Thyroid gland (tissue), 4 donors: Measurements from ENCODE around the gene TNP1. TPM values are rescaled to one million over a fixed set of nuclear protein-coding genes. Genes with fewer than 3 reads are reported as not detected.

Source experiments
- DNase-seq, 2 donors: peaks; one replicate each; pipeline ENCODE4 v3.0.0-alpha.2; 2019
- H3K27ac ChIP-seq, 3 donors: fragments of 200-600 bp; sonication (generic); 1 replicate in 2 of 3; 2 replicates in 1 of 3; pipeline ENCODE4 v1.5.1; 2016 to 2019; ENCODE audit warnings: mild to moderate bottlenecking in 1 of 3, moderate library complexity in 1 of 3
- H3K27me3 ChIP-seq: fragments of 200-600 bp; sonication (generic); one replicate; pipeline ENCODE4 v1.5.1; 2019
- H3K36me3 ChIP-seq, 2 donors: fragments of 200-600 bp; sonication (generic); one replicate each; pipeline ENCODE4 v1.5.1; 2016 to 2019
- H3K4me1 ChIP-seq, 2 donors: fragments of 200-600 bp; sonication (generic); one replicate each; pipeline ENCODE4 v1.5.1; 2017 to 2019
- H3K4me3 ChIP-seq, 3 donors: fragments of 200-600 bp; sonication (generic); replicated peaks in 1 of 3; 1 replicate in 2 of 3; 2 replicates in 1 of 3; pipeline ENCODE4 v1.5.1; 2016; ENCODE audit warnings: mild to moderate bottlenecking in 1 of 3
- H3K9me3 ChIP-seq: fragments of 200-600 bp; sonication (generic); one replicate; pipeline ENCODE4 v1.5.1; 2017
- CTCF ChIP-seq, 6 experiments: fragments of 200-600 bp in 3 of 6; fragments of 450-650 bp in 3 of 6; sonication (generic) in 3 of 6; IDR thresholded peaks; one replicate each; pipeline ENCODE4 v1.5.1; 2016 to 2019; ENCODE audit warnings: antibody characterized with exemption in 6 of 6, mild to moderate bottlenecking in 2 of 6, inconsistent platforms in 1 of 6, moderate library complexity in 1 of 6
- POLR2A ChIP-seq, 2 donors: fragments of 450-650 bp; IDR thresholded peaks; one replicate each; pipeline ENCODE4 v1.6.1; 2017; ENCODE audit warnings: antibody characterized with exemption in 2 of 2, mild to moderate bottlenecking in 2 of 2, moderate library complexity in 1 of 2
- WGBS, 2 donors: methylation state at CpG; one replicate each; pipeline ENCODE4 v1.1.5; 2017; 5-methylcytosine and 5-hydroxymethylcytosine counted together
- intact Hi-C: fragments of 100-400 bp; cut with DNase I; formaldehyde crosslinking; loops from one replicate; pipeline ENCODE4 v1.15.1; 2023
- total RNA-seq, 4 donors: library from RNA; depleted of rRNA; stranded (reverse); fragments of >200 nt; gene quantifications; one replicate each; pipeline ENCODE4 v1.2.3, GENCODE V29; 2016

TNP1 gene
- total RNA-seq, 4 donors from 2014 or later = 7.1 to 79.1 TPM; not detected in 2

DNA sequence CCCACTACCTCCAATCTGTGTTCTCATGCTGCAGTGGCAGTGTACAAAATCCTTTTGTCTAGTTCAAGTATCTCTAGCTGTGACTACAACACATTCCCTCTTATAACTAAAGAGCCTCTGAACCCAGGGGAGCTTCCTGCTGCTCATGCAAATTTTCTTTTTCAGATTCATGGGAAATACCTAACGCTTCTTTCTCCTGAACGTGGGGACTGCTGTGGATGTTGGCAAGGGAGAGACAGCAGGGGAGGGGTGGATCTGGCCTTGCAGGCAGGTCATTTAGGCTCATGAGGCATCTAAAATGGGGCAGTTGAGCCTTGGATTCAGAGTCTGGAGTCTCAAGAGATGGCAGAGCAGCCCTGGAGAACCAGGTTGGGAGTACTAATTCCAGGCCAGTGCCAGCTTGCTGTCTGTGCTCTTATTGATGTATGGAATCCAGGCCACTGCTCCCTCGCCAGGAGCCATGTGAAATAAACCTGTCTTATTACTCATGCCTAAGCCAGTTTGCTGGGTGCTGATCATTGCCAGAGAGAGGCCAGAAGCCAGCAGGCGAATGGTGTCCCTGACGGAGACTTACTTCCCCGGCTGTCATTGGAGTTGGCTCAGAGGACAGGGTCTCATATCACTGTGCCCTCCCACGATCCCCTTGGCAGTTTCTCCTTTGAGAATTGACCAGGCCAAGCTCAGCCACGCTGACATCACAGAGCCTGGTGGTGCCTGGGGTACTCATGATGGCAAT is 29.2 kb upstream of the TNP1 start:
- no peaks in the 10 kb centered on the region for H3K4me1 ChIP-seq
- no peak for DNase-seq
- H3K9me3 ChIP-seq = no peaks in the 10 kb centered on the region
- H3K4me3 ChIP-seq = no peak overlapping the region
- no peaks in the 10 kb centered on the region for H3K36me3 ChIP-seq
- H3K27me3 ChIP-seq = no peaks in the 10 kb centered on the region
- TF ChIP-seq CTCF (IDR thresholded peaks at IDR 0.05) = no peak
- no peak for TF ChIP-seq POLR2A (IDR thresholded peaks at IDR 0.05)
- H3K27ac ChIP-seq = no peak overlapping the region
- 83 to 89% methylated on average over 6 to 8 of the region's 8 CpGs for WGBS, 2 donors
- intact Hi-C loops = no loop called here

DNA sequence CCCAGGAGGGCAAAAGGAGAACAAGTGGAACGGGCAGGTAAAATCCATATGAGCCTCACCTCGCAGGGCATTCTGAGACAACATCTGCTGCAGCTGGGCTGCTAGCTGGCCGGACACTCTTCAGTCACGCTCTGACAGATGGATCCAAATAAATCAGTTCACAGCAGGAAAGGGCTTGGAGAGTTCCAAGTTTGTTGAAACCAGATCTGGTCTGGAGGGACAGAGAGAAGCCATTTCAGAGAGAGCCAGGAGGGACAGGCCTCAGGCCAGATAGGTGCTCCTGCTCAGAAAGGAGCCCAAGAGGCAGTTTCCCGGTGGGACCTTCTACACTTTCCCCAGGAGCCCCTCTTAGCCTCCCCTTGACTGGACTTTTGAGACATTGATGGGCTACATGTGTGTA is 28.2 kb upstream of the TNP1 start:
- H3K27ac ChIP-seq = no peak overlapping the region
- no peak overlapping the region for H3K4me3 ChIP-seq
- H3K4me1 ChIP-seq = no peaks in the 10 kb centered on the region
- no peaks in the 10 kb centered on the region for H3K27me3 ChIP-seq
- WGBS, 2 donors = 93% methylated on average over 5 of the region's 5 CpGs
- TF ChIP-seq POLR2A (IDR thresholded peaks at IDR 0.05) (no peak), CTCF (IDR thresholded peaks at IDR 0.05) (no peak)
- DNase-seq = no peak
- no peaks in the 10 kb centered on the region for H3K9me3 ChIP-seq
- intact Hi-C loops = no loop called here
- H3K36me3 ChIP-seq = no peaks in the 10 kb centered on the region

GRCh38 chr2:216887138-216887537 is 27.3 kb upstream of the TNP1 start:
- intact Hi-C loops = no loop called here
- 52 to 58% methylated on average over 8 of the region's 8 CpGs for WGBS, 2 donors
- TF ChIP-seq CTCF (IDR thresholded peaks at IDR 0.05) (no peak), POLR2A (IDR thresholded peaks at IDR 0.05) (no peak)
- no peaks in the 10 kb centered on the region for H3K9me3 ChIP-seq
- peak in 1 of 2 donors; percentile 12 for DNase-seq
- H3K4me1 ChIP-seq = no peaks in the 10 kb centered on the region
- H3K27me3 ChIP-seq = no peaks in the 10 kb centered on the region
- H3K27ac ChIP-seq = peak overlapping the region in 2 of 3 donors; percentile 28 to 50
- no peaks in the 10 kb centered on the region for H3K36me3 ChIP-seq
- no peak overlapping the region for H3K4me3 ChIP-seq

- H3K36me3 ChIP-seq = no peaks in the 10 kb centered on the region
- H3K9me3 ChIP-seq = no peaks in the 10 kb centered on the region
- DNase-seq = no peak
- TF ChIP-seq POLR2A (IDR thresholded peaks at IDR 0.05) (no peak), CTCF (IDR thresholded peaks at IDR 0.05) (no peak)
- H3K4me3 ChIP-seq = no peak overlapping the region
- intact Hi-C loops = no loop called here
- no peaks in the 10 kb centered on the region for H3K4me1 ChIP-seq
- no peaks in the 10 kb centered on the region for H3K27me3 ChIP-seq
- no peak overlapping the region for H3K27ac ChIP-seq
- 93 to 95% methylated on average over 11 to 27 of the region's 32 CpGs for WGBS, 2 donors
Observed at GRCh38 chr2:216885117-216885553, 25.3 kb upstream of the TNP1 start.

GRCh38 chr2:216884347-216884746 is 24.5 kb upstream of the TNP1 start:
- 100% methylated on average over 2 of the region's 2 CpGs for WGBS, 2 donors
- TF ChIP-seq CTCF (IDR thresholded peaks at IDR 0.05) (no peak), POLR2A (IDR thresholded peaks at IDR 0.05) (no peak)
- H3K9me3 ChIP-seq = no peaks in the 10 kb centered on the region
- intact Hi-C loops = no loop called here
- no peaks in the 10 kb centered on the region for H3K4me1 ChIP-seq
- no peak for DNase-seq
- no peaks in the 10 kb centered on the region for H3K27me3 ChIP-seq
- no peaks in the 10 kb centered on the region for H3K36me3 ChIP-seq
- H3K4me3 ChIP-seq = no peak overlapping the region
- H3K27ac ChIP-seq = no peak overlapping the region
